ENCODE measurements around the gene SEPTIN5. TPM values are rescaled to one million over a fixed set of nuclear protein-coding genes. Genes with fewer than 3 reads are reported as not detected.
A peak's percentile ranks its signal among the peaks of the same experiment; 100 is the strongest.

The SEPTIN5 gene
- total and polyA plus RNA-seq, 9 of the 15 experiments (the other 6 are each of a cell fraction or from before 2014, with no cell fraction given), result 0.03 to 195 (median 119) TPM

GRCh38 chr22:19666673-19667593, 47.4 kb upstream of the SEPTIN5 start (continued):
- TF ChIP-seq HMG20A (CRISPR knock-in tag; conservative IDR thresholded peaks at IDR 0.05), result no peak
- TF ChIP-seq MECOM (CRISPR knock-in tag; IDR thresholded peaks at IDR 0.05), result no peak
- TF ChIP-seq ZBTB12 (CRISPR knock-in tag; IDR thresholded peaks at IDR 0.05), result no peak
- TF ChIP-seq PHB2 (IDR thresholded peaks at IDR 0.05; ENCODE audit: low read depth), result no peak
- no peak for TF ChIP-seq THRA (IDR thresholded peaks at IDR 0.05)
- no peak for TF ChIP-seq CBFA2T3 (IDR thresholded peaks at IDR 0.05)
- peak; percentile 90; the same call in 1 of the 2 replicates for TF ChIP-seq CBFB (CRISPR knock-in tag; IDR thresholded peaks at IDR 0.05)
- TF ChIP-seq PCBP2 (IDR thresholded peaks at IDR 0.05; ENCODE audit: low read depth, low read length, poor library complexity, severe bottlenecking), result no peak
- TF ChIP-seq E2F3 (CRISPR knock-in tag; IDR thresholded peaks at IDR 0.05), result no peak
- TF ChIP-seq ZBTB5 (IDR thresholded peaks at IDR 0.05), result peak; percentile 94
- no peak for TF ChIP-seq POU5F1 (IDR thresholded peaks at IDR 0.05; ENCODE audit: borderline replicate concordance, low read depth, low read length, partially characterized antibody)
- TF ChIP-seq HLTF (IDR thresholded peaks at IDR 0.05), result no peak
- TF ChIP-seq ZNF561 (CRISPR knock-in tag; conservative IDR thresholded peaks at IDR 0.05), result no peak
- no peak for TF ChIP-seq POLR3A (IDR thresholded peaks at IDR 0.05; ENCODE audit: borderline replicate concordance, extremely low read depth, insufficient read depth, insufficient read length)
- TF ChIP-seq ELF4 (CRISPR knock-in tag; IDR thresholded peaks at IDR 0.05), result no peak
- no peak for TF ChIP-seq ZNF507 (tag; conservative IDR thresholded peaks at IDR 0.05)
- no peak for TF ChIP-seq FOXO4 (CRISPR knock-in tag; IDR thresholded peaks at IDR 0.05)
- TF ChIP-seq ZMIZ1 (IDR thresholded peaks at IDR 0.05; ENCODE audit: low read depth in 2 of 2, low read length in 2 of 2), result no peak
